Peyer's patch (tissue), 4 donors: ENCODE results near the gene ZBTB7B.

Experiments used
- POLR2A ChIP-seq, 2 donors: fragments of 450-650 bp; IDR thresholded peaks; one replicate each; pipeline ENCODE4 v1.5.1; 2017; ENCODE audit warnings: antibody characterized with exemption in 2 of 2, mild to moderate bottlenecking in 2 of 2, moderate library complexity in 2 of 2
- TF ChIP-seq, protein P1 (sequence below), 6 experiments: fragments of 450-650 bp in 4 of 6; fragments of 200-600 bp in 2 of 6; sonication (generic) in 1 of 6; IDR thresholded peaks; one replicate each; pipeline ENCODE4 v1.5.1; 2017 to 2019; ENCODE audit warnings: antibody characterized with exemption in 6 of 6, mild to moderate bottlenecking in 3 of 6, moderate library complexity in 1 of 6

DNA sequence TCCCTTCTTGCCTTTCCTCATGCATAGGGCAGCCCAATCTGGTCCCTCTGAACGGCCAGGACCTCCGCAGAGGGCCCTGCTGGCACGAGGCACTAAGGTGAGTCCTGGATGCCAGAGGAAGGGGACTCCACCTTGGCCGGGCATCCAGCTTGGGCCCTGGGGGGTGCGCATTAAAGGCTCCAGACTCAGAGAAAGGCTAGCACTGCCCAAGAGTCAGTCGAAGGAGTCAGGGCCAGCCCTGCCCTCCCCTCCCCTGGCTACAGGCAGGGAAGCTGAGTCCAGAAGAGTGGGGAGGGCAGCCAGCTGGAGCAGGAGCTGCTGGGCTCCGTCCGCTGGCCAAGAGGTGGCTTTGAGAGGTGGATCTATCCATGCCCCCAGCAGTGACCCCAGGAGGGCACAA is 58.1 kb downstream of the ZBTB7B start:
- TF ChIP-seq, protein P1, sequence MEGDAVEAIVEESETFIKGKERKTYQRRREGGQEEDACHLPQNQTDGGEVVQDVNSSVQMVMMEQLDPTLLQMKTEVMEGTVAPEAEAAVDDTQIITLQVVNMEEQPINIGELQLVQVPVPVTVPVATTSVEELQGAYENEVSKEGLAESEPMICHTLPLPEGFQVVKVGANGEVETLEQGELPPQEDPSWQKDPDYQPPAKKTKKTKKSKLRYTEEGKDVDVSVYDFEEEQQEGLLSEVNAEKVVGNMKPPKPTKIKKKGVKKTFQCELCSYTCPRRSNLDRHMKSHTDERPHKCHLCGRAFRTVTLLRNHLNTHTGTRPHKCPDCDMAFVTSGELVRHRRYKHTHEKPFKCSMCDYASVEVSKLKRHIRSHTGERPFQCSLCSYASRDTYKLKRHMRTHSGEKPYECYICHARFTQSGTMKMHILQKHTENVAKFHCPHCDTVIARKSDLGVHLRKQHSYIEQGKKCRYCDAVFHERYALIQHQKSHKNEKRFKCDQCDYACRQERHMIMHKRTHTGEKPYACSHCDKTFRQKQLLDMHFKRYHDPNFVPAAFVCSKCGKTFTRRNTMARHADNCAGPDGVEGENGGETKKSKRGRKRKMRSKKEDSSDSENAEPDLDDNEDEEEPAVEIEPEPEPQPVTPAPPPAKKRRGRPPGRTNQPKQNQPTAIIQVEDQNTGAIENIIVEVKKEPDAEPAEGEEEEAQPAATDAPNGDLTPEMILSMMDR (IDR thresholded peaks at IDR 0.05) = no peak
- TF ChIP-seq POLR2A (IDR thresholded peaks at IDR 0.05) = no peak
